Measurements from ENCODE around the gene CCL16.

The CCL16 gene

DNA sequence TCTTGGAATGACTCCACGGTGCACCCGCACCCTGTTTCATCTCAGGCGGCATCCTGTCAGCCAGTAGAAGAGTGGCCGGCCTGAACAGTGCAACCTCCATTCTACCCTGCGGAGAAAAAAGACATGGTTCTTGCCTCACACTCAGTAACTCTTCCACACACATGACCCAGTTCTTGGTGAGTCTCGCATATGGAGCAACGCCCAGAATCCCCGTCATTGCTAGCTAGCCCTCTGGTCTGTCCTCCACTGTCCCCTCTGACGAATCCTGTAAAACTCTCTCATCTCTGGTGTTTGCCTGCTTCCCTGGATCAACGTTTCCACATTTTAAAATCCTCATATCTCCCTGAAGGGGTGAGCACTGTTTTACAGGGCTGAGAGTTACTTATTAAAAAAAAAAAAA is 46.5 kb downstream of the CCL16 start:
- no peak for DNase-seq

DNA sequence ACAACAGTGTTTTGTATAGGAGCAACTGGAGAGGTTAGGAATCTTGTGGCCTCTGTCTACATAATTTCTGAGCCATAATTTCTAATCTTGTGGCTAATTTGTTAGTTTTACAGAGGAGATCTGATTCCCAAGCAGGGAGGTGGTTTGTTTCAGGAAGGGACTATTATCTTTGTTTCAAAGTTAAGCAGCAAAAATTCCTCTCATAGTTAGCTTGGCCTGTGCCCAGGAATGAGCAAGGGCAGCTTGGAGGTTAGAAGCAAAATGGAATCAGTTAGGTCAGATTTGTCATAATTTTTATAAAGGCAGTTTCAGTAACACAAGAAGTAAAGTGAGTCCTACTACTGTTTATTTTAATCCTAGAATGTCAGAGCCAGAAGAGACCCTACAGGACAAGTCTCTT is 48.7 kb downstream of the CCL16 start:
- no peak for DNase-seq

DNA sequence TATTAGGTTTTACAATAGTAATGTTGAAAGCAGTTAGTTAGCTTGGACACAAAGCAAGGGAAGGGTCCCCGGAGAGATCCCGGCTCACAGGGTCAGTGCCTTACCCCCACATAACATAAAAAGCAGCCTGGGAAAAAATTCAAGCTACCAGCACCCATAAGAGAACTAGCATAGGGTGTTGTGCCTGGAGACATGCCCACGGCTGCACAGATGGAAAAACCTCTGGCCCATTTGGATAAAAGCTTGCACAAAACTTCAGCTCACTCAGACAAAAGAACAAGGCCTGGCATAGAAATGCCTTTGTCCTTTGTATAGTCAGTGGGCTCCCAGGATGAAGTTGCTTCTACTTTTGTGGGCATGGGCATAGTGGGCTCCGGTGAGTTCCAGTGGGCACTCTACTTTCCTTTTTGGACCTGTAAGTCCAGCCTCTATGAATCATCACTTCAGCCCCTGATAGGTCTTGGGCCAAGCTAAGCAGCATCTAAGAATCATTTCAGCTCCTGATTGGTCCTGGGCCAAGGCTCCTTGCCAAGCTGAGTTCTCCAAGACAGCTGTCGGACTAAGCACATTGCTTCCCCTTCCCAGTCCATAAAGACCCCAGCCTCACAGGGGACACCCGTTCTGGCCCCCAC is 49.4 kb downstream of the CCL16 start:
- DNase-seq = no peak

DNA sequence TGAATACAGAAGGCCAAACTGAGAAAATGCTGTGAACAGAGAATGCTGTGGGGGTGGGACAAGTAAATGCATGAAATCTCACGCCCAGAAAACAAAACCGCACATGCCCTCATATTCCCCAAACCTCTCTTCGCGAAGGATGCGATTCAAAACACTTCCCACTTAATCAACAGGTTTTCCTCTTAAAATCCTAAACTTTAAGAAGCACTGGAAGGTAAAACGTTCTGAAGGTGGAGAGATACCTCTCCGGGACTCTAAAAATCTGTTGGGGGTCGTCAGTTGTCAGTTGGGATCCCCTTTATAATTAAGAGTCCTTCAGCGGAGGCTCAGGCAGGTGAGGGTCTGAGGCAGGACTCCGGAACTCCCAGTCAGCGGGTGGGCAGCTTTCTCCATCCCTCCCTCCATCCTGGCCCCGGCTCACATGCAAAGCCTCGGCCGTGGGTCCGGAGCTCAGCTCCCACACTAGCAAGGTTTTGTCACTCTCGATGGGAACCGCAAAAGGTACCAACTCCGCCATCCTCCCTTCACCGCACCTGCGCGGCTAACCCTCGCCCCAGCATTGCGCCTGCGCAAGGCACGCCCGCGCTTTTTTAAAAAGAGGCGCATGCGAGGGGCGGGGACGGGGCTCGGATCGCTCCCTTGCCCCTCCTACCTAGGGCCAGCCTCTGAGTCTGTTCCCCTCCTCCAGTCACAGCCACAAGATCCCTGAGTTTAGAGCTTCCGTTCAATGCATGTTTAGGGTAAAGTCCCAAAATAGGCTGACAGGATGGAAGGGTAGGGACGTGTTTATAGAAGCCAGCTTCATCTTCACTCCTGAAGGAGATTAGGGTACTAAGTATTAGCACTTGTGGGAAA is 50.9 kb downstream of the CCL16 start, which contains the start of gene RDM1:
RDM1 (minus strand) TSS at position 563 of the 855 bp plus-strand sequence; CDS start at position 517, 46 bp downstream.
- peak; percentile 37 for DNase-seq

DNA sequence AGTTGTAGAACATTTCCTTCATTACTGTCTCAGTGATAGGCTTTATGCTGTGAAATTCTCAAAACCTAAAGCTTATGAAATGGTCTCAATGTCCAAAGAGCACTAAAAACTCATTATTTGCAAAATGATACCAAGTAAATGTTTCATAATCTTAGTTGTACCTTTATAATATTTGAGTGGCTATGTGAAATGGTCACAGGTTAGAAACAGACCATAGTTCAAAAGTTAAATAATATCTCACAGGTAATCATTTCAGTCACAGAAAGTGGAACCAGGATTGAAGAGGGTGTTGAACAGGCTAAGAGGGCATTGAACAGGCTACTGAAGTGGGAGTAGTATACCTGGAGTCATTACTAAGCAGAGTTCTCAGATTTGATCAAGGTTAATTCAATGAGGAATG is 53.6 kb downstream of the CCL16 start:
- DNase-seq = no peak

Measured in SIG-M5 (cell line).